Ovary (tissue), 9 donors: ENCODE measurements around the gene PTMA. TPM values are rescaled to one million over a fixed set of nuclear protein-coding genes. Genes with fewer than 3 reads are reported as not detected.
A peak's percentile ranks its signal among the peaks of the same experiment; 100 is the strongest.

Experiments used
- DNase-seq, 5 donors: peaks; one replicate each; pipeline ENCODE4 v3.0.0-alpha.2; 2019 to 2020
- H3K27ac ChIP-seq, 2 donors: fragments of 200-600 bp; one replicate each; pipeline versions ENCODE4 v1.5.1 to v1.8.0; 2019 to 2022
- H3K27me3 ChIP-seq: fragments of 200-600 bp; one replicate; pipeline ENCODE4 v1.8.0; 2022
- H3K36me3 ChIP-seq: fragments of 200-600 bp; sonication (generic); one replicate; pipeline ENCODE4 v1.5.1; 2019
- H3K4me1 ChIP-seq: one replicate; pipeline ENCODE4 v1.8.1; 2013; ENCODE audit warnings: mild to moderate bottlenecking, moderate library complexity; ENCODE audit not compliant: insufficient read depth
- H3K4me3 ChIP-seq: fragments of 200-600 bp; sonication (generic); one replicate; pipeline ENCODE4 v1.5.1; 2017
- H3K9me3 ChIP-seq, 2 donors: fragments of 200-600 bp in 1 of 2; sonication (generic) in 1 of 2; one replicate each; pipeline versions ENCODE4 v1.5.1 to v1.8.1; 2013 to 2019; ENCODE audit warnings: mild to moderate bottlenecking in 1 of 2, moderate library complexity in 1 of 2
- EP300 ChIP-seq: sonication (generic); formaldehyde crosslinking; IDR thresholded peaks from one replicate; pipeline ENCODE4 v1.6.1; 2017; ENCODE audit warnings: antibody characterized with exemption
- POLR2A ChIP-seq: fragments of 450-650 bp; IDR thresholded peaks from one replicate; pipeline ENCODE4 v1.6.1; 2017; ENCODE audit warnings: antibody characterized with exemption, mild to moderate bottlenecking, moderate library complexity
- WGBS, 3 donors: extraction: QIAGEN DNeasy Blood & Tissue Kit in 1 of 3; methylation state at CpG; one replicate each; pipeline versions ENCODE4 v1.1.5 to v1.1.7; 2013 to 2017; 5-methylcytosine and 5-hydroxymethylcytosine counted together
- intact Hi-C, 4 donors: fragments of 100-400 bp; cut with DNase I; formaldehyde crosslinking; loops; one replicate each; pipeline versions ENCODE4 v1.11.0 to v1.15.1; 2022 to 2023
- polyA plus RNA-seq, 2 donors: library from polyadenylated mRNA; stranded (reverse); fragments of 200-250 nt in 1 of 2; fragments of 350-450 nt in 1 of 2; fragmentation: Illumina TruSeq in 1 of 2; extraction: RNeasy Lipid Tissue Mini Kit (QIAGEN cat#74804) in 1 of 2; gene quantifications; one replicate each; pipeline ENCODE4 v1.2.3, GENCODE V29; 2013 to 2014
- total RNA-seq, 7 donors: library from RNA; depleted of rRNA in 2 of 7; stranded (reverse); fragments of >200 nt in 2 of 7; fragmentation: NEBNext Ultra II Directional in 3 of 7; extraction: Animal tissue kit (Norgen Biotek cat#: 25700) in 3 of 7; gene quantifications; one replicate each; pipeline versions ENCODE4 v1.1.0 to v1.2.4, GENCODE V29; 2016 to 2023
- TF ChIP-seq, protein P1 (sequence below), 3 donors: fragments of 450-650 bp in 2 of 3; fragments of 200-600 bp in 1 of 3; IDR thresholded peaks; one replicate each; pipeline versions ENCODE4 v1.5.1 to v1.8.0; 2016 to 2022; ENCODE audit warnings: antibody characterized with exemption in 3 of 3, mild to moderate bottlenecking in 1 of 3
- donor health status: DM: no; HTN: no; CAD: no; lungs with moderate emphysema.
- donor health status: DM: no; HTN: no; CAD: no.
- donor health status: Bipolar disorder and iron deficiency.
- donor health status: DM: yes; HTN: yes; CAD: no.
- donor health status: DM: no; HTN: no; CAD: no.
- donor health status: DM: yes; HTN: yes; CAD: no.

The PTMA gene
- total and polyA plus RNA-seq, 9 donors: 755 to 1,991 (median 930) TPM

DNA sequence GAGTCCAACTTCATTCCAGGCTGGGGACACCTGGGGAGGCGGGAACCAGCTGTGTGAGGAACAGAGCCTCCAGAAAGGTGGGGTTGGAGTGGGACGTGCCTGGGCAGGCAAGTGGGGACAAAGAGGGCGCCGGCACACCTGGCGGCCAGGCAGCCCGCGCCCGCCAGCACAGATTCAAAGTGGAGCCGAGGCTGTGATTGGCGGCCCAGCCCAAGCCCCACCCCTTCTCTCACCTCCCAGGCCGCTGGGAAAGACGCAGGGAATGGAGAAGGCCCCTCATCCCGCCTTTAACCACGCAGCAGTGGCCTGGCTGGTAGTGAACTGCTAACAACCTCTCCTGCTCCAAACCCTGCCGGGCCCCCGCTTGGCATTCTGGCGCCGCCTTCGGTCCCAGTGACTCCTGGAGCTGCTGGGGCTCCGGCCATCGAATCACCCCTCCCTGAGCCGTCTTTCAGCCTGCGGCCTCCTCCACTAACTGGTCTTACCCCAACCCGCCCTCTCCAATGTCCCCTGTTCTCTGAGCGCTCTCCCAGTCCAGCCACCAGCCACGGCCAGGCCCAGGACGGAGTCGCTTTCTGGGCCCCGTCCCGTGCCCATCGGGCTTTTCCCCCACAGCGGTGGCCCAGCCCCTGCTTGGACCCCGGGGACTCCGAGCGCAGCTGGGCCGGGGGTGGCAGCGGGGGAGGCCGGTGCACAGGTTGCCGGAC is 27.9 kb upstream of the PTMA start:
- intact Hi-C loops: no loop called here
- H3K4me1 ChIP-seq: peaks cover 8% of the 10 kb centered on the region
- H3K27ac ChIP-seq: peak overlapping the region; percentile 88 to 93
- no peaks in the 10 kb centered on the region for H3K9me3 ChIP-seq
- no peaks in the 10 kb centered on the region for H3K27me3 ChIP-seq
- H3K36me3 ChIP-seq: no peaks in the 10 kb centered on the region
- TF ChIP-seq, protein P1, sequence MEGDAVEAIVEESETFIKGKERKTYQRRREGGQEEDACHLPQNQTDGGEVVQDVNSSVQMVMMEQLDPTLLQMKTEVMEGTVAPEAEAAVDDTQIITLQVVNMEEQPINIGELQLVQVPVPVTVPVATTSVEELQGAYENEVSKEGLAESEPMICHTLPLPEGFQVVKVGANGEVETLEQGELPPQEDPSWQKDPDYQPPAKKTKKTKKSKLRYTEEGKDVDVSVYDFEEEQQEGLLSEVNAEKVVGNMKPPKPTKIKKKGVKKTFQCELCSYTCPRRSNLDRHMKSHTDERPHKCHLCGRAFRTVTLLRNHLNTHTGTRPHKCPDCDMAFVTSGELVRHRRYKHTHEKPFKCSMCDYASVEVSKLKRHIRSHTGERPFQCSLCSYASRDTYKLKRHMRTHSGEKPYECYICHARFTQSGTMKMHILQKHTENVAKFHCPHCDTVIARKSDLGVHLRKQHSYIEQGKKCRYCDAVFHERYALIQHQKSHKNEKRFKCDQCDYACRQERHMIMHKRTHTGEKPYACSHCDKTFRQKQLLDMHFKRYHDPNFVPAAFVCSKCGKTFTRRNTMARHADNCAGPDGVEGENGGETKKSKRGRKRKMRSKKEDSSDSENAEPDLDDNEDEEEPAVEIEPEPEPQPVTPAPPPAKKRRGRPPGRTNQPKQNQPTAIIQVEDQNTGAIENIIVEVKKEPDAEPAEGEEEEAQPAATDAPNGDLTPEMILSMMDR (IDR thresholded peaks at IDR 0.05): no peak
- TF ChIP-seq EP300 (no peak), POLR2A (no peak)
- peak in 3 of 5 donors; percentile 46 to 65 (median 54) for DNase-seq
- H3K4me3 ChIP-seq: peak overlapping the region; percentile 50
- WGBS, 3 donors: 51 to 68% (median 58%) methylated on average over 32 to 39 of the region's 39 CpGs

DNA sequence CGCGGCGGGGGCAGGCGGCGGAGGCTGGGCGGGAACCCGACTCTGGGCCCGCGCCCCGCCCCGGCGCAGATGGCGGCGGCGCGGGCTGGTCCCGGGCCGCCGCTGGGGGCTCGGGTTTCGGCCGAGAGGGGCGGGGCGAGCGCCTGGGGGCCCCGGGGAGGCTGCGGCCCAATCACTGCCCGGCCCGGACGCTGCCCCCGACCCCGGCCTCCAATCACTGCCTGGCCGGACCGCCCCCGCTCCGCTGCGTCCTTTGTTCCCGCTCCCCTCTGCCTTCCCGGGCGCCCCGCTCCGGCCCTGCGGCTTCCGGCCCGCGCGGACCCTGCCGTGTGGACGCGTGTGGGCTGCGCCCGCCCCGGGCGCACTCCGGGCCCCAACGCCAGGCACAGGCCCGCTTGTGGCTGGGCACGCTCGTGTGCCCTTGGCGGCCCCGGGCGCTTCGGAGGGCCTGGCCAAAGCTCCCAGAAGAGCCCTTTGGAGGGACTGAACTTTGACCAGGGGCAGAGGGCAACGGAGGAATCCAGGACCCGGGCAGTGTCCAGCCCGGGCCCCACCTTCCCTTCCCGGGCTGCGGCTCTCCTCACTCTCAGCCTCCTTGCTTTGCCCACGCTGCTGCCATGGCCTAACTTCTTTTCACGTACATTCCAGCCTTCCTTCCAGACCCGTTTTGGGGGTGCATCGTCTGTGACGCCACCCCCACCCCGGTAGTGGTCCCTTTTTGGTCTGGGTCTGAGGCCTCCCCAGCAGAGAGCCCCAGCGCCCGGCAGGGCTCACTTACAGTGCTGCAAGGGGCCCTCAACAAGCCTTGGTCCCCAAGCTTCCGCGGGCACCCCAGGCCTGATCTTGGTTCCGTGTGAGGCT is 27.1 kb upstream of the PTMA start:
- TF ChIP-seq, protein P1 (IDR thresholded peaks at IDR 0.05): peak in 1 of 3 donors; percentile 19
- TF ChIP-seq POLR2A (peak; percentile 64), EP300 (no peak)
- Histone ChIP-seq H3K36me3 (no peaks in the 10 kb centered on the region), H3K4me3 (peak overlapping the region; percentile 50), H3K9me3 (no peaks in the 10 kb centered on the region), H3K27me3 (no peaks in the 10 kb centered on the region), H3K4me1 (peaks cover 9% of the 10 kb centered on the region), H3K27ac (peak overlapping the region; percentile 88 to 93)
- WGBS, 3 donors: 4 to 8% (median 7%) methylated on average over 19 to 79 of the region's 79 CpGs
- intact Hi-C loops: no loop called here
- DNase-seq: peak; percentile 93 to 95 (median 93)

DNA sequence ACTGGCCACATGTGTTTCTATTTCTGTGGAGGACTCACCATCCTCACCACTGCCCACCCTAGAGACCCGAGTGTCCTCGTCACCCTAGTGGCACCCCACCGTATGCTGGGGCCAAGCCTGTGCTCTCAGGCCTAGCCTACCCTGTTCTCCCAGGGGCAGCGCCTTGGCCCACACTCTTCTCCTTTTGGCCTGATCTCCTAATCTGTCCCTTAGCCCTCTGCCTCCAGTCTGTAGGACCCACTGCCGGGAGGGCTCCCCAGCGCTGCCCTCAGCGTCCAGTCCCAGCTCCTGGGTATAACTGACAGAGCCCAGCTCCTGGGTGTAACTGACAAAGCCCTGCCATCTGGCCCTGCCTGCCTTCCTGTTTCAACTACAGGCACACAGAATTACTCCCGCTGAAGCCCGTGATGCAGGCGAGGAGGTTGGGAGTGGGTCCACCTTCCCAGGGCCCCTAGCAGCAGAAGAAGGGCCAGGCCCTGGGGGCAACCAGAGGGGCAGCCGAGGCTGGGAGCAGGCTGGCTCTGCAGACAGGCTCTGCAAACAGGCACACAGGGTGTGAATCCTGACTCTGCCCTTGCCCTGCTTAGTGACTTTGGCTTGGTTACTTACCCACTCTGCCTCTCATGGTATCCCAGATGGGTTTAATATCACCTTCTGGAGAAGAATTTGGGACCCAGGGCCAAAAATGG is 25.6 kb upstream of the PTMA start:
- Histone ChIP-seq H3K36me3 (no peaks in the 10 kb centered on the region), H3K27ac (no peak overlapping the region), H3K4me3 (no peak overlapping the region), H3K9me3 (no peaks in the 10 kb centered on the region), H3K27me3 (no peaks in the 10 kb centered on the region), H3K4me1 (peaks cover 9% of the 10 kb centered on the region)
- TF ChIP-seq, protein P1 (IDR thresholded peaks at IDR 0.05): no peak
- TF ChIP-seq EP300: no peak
- TF ChIP-seq POLR2A: no peak
- WGBS, 3 donors: 89 to 97% (median 91%) methylated on average over 11 of the region's 11 CpGs
- DNase-seq: no peak
- intact Hi-C loops: no loop called here
